GM19025 (cell line): ENCODE measurements around the gene TMEM50B.
"Not testable (repeated sequence)": the region's sequence is repeated elsewhere in the genome, so short reads cannot be mapped to it uniquely, and the experiment has no call there.

ENCODE experiments used
- ATAC-seq: cut with Tn5 transposase; IDR thresholded peaks from one replicate; pipeline ENCODE4 v1.9.1; 2021; ENCODE audit warnings: mild to moderate bottlenecking, low read depth, moderate library complexity; ENCODE audit not compliant: unreplicated experiment

The TMEM50B gene

GRCh38 chr21:33433001-33433400, 46.8 kb downstream of the TMEM50B start:
- ATAC-seq = no peak

- no peak for ATAC-seq
These were observed 47.3 kb downstream of the TMEM50B start for GRCh38 chr21:33432496-33432895.

- ATAC-seq = no peak
These were observed 48.9 kb downstream of the TMEM50B start for GRCh38 chr21:33430858-33431257.

GRCh38 chr21:33428669-33429068, 51.1 kb downstream of the TMEM50B start:
- ATAC-seq = no peak

- no peak for ATAC-seq
These were observed 52.7 kb downstream of the TMEM50B start for GRCh38 chr21:33427051-33427450.

- no peak for ATAC-seq
These were observed 53.9 kb downstream of the TMEM50B start for GRCh38 chr21:33425825-33426224.

GRCh38 chr21:33424214-33424613, 55.6 kb downstream of the TMEM50B start:
- ATAC-seq = no peak

- ATAC-seq = no peak
These were observed 57.9 kb downstream of the TMEM50B start for GRCh38 chr21:33421713-33422393.

GRCh38 chr21:33419538-33420123, 60.1 kb downstream of the TMEM50B start:
- ATAC-seq = no peak

GRCh38 chr21:33418691-33419090, 61.1 kb downstream of the TMEM50B start:
- ATAC-seq = no peak

- ATAC-seq = no peak
These were observed 64.8 kb downstream of the TMEM50B start for GRCh38 chr21:33414926-33415325.

GRCh38 chr21:33414068-33414467, 65.7 kb downstream of the TMEM50B start:
- ATAC-seq = no peak

- ATAC-seq = peak; percentile 67
These were observed 66.8 kb downstream of the TMEM50B start for GRCh38 chr21:33412832-33413519.

- ATAC-seq = not testable (repeated sequence)
These were observed 67.3 kb downstream of the TMEM50B start for GRCh38 chr21:33412439-33412831.

- no peak for ATAC-seq
These were observed 67.8 kb downstream of the TMEM50B start for GRCh38 chr21:33411949-33412430.

- ATAC-seq = no peak
These were observed 73.3 kb downstream of the TMEM50B start for GRCh38 chr21:33406493-33406892.

- ATAC-seq = peak; percentile 34
These were observed 75.8 kb downstream of the TMEM50B start for GRCh38 chr21:33403786-33404585.

GRCh38 chr21:33403128-33403785, 76.5 kb downstream of the TMEM50B start, which contains the start of gene IFNGR2:
TSS of gene IFNGR2 (plus strand) at chr21:33403413. CDS start at chr21:33403544, 131 bp downstream.
- peak; percentile 35 for ATAC-seq

- no peak for ATAC-seq
These were observed 77.5 kb downstream of the TMEM50B start for GRCh38 chr21:33402001-33402979.
